K562 (cell line): ENCODE results near the gene CCNYL1. TPM values are rescaled to one million over a fixed set of nuclear protein-coding genes. Genes with fewer than 3 reads are reported as not detected.

Source experiments
- HCFC1 ChIP-seq: IDR thresholded peaks from 2 replicates; pipeline ENCODE4 v1.6.1; 2012; ENCODE audit warnings: low read depth, low read length, improper control_type of control experiment
- MED1 ChIP-seq: sonication (generic); formaldehyde crosslinking; IDR thresholded peaks from 2 replicates; pipeline ENCODE4 v1.8.1; 2023; ENCODE audit warnings: missing genetic modification reagents, borderline replicate concordance
- MXD1 ChIP-seq: fragments of 250-450 bp; sonication (Bioruptor Pico); IDR thresholded peaks from 2 replicates; pipeline ENCODE4 v1.8.0; 2021; ENCODE audit warnings: borderline replicate concordance, mild to moderate bottlenecking, moderate library complexity; ENCODE audit not compliant: poor library complexity, severe bottlenecking
- NUFIP1 ChIP-seq: fragments of 450-650 bp; IDR thresholded peaks from 2 replicates; pipeline ENCODE4 v1.6.1; 2018; ENCODE audit not compliant: partially characterized antibody
- PRDM10 ChIP-seq: fragments of 450-650 bp; IDR thresholded peaks from 2 replicates; pipeline ENCODE4 v1.6.1; 2018; ENCODE audit not compliant: partially characterized antibody
- TSC22D4 ChIP-seq: fragments of 450-650 bp; IDR thresholded peaks from 2 replicates; pipeline ENCODE4 v1.6.1; 2016; ENCODE audit warnings: missing genetic modification characterization, missing biosample characterization, control low read depth
- ZBTB49 ChIP-seq: sonication (generic); formaldehyde crosslinking; IDR thresholded peaks from 2 replicates; pipeline ENCODE4 v1.8.0; 2022; ENCODE audit warnings: missing genetic modification reagents, mild to moderate bottlenecking, borderline replicate concordance
- ZNF785 ChIP-seq: fragments of 250-450 bp; sonication (Bioruptor Pico); IDR thresholded peaks from 2 replicates; pipeline ENCODE4 v1.4.0; 2020; ENCODE audit warnings: mild to moderate bottlenecking
- polyA plus RNA-seq, 8 experiments: library from polyadenylated mRNA; depleted of rRNA in 4 of 8; stranded (reverse) in 5 of 8; unstranded in 3 of 8; fragments of >200 nt; fragmentation: Nextera tagmentation in 2 of 8; fragmentation: Illumina TruSeq in 1 of 8; extraction: Ambion mirVana in 2 of 8; extraction: Trizol in 1 of 8; gene quantifications; 2 replicates each; pipeline versions ENCODE4 v1.2.1 to v1.2.3, GENCODE V29; 2011 to 2014; ENCODE audit warnings: inconsistent platforms in 1 of 8, missing spikeins in 1 of 8
- total RNA-seq, 7 experiments: library from RNA; depleted of rRNA in 6 of 7; stranded (reverse); fragments of >200 nt in 6 of 7; fragmentation: Illumina TruSeq in 2 of 7; extraction: Trizol in 2 of 7; gene quantifications; 2 replicates each; pipeline versions ENCODE4 v1.2.1 to v1.2.3, GENCODE V29; 2011 to 2021; ENCODE audit warnings: low replicate concordance in 1 of 7
- TF ChIP-seq, protein P1 (sequence below): fragments of 250-450 bp; sonication (Bioruptor Pico); IDR thresholded peaks from 2 replicates; pipeline ENCODE4 v1.4.0; 2020; ENCODE audit warnings: borderline replicate concordance
- TF ChIP-seq, protein P2 (sequence below): sonication (generic); formaldehyde crosslinking; IDR thresholded peaks from 2 replicates; pipeline ENCODE4 v1.8.0; 2023; ENCODE audit warnings: missing genetic modification reagents, mild to moderate bottlenecking, borderline replicate concordance

Gene CCNYL1
- total and polyA plus RNA-seq, 9 of the 15 experiments (the other 6 are each of a cell fraction or from before 2014, with no cell fraction given): 1.9 to 7.5 (median 4.7) TPM

GRCh38 chr2:207772081-207772843, 60.8 kb downstream of the CCNYL1 start (continued):
- TF ChIP-seq, protein P1, sequence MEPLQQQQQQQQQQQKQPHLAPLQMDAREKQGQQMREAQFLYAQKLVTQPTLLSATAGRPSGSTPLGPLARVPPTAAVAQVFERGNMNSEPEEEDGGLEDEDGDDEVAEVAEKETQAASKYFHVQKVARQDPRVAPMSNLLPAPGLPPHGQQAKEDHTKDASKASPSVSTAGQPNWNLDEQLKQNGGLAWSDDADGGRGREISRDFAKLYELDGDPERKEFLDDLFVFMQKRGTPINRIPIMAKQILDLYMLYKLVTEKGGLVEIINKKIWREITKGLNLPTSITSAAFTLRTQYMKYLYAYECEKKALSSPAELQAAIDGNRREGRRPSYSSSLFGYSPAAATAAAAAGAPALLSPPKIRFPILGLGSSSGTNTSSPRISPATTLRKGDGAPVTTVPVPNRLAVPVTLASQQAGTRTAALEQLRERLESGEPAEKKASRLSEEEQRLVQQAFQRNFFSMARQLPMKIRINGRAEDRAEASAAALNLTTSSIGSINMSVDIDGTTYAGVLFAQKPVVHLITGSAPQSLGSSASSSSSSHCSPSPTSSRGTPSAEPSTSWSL (CRISPR knock-in tag): peak; percentile 98
- TF ChIP-seq HCFC1: no peak
- no peak for TF ChIP-seq ZBTB49 (CRISPR knock-in tag)
- no peak for TF ChIP-seq PRDM10
- peak; percentile 94 for TF ChIP-seq ZNF785 (CRISPR knock-in tag)
- peak; percentile 98 for TF ChIP-seq NUFIP1
- TF ChIP-seq MXD1 (CRISPR knock-in tag): peak; percentile 95
- TF ChIP-seq, protein P2, sequence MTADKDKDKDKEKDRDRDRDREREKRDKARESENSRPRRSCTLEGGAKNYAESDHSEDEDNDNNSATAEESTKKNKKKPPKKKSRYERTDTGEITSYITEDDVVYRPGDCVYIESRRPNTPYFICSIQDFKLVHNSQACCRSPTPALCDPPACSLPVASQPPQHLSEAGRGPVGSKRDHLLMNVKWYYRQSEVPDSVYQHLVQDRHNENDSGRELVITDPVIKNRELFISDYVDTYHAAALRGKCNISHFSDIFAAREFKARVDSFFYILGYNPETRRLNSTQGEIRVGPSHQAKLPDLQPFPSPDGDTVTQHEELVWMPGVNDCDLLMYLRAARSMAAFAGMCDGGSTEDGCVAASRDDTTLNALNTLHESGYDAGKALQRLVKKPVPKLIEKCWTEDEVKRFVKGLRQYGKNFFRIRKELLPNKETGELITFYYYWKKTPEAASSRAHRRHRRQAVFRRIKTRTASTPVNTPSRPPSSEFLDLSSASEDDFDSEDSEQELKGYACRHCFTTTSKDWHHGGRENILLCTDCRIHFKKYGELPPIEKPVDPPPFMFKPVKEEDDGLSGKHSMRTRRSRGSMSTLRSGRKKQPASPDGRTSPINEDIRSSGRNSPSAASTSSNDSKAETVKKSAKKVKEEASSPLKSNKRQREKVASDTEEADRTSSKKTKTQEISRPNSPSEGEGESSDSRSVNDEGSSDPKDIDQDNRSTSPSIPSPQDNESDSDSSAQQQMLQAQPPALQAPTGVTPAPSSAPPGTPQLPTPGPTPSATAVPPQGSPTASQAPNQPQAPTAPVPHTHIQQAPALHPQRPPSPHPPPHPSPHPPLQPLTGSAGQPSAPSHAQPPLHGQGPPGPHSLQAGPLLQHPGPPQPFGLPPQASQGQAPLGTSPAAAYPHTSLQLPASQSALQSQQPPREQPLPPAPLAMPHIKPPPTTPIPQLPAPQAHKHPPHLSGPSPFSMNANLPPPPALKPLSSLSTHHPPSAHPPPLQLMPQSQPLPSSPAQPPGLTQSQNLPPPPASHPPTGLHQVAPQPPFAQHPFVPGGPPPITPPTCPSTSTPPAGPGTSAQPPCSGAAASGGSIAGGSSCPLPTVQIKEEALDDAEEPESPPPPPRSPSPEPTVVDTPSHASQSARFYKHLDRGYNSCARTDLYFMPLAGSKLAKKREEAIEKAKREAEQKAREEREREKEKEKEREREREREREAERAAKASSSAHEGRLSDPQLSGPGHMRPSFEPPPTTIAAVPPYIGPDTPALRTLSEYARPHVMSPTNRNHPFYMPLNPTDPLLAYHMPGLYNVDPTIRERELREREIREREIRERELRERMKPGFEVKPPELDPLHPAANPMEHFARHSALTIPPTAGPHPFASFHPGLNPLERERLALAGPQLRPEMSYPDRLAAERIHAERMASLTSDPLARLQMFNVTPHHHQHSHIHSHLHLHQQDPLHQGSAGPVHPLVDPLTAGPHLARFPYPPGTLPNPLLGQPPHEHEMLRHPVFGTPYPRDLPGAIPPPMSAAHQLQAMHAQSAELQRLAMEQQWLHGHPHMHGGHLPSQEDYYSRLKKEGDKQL (CRISPR knock-in tag): no peak
- TF ChIP-seq TSC22D4 (tag): no peak
- no peak for TF ChIP-seq MED1 (CRISPR knock-in tag)
